Naive B cell (primary cell): Measurements from ENCODE around the gene SLC9A8. TPM values are rescaled to one million over a fixed set of nuclear protein-coding genes. Genes with fewer than 3 reads are reported as not detected.
"Not testable (repeated sequence)": the region's sequence is repeated elsewhere in the genome, so short reads cannot be mapped to it uniquely, and the experiment has no call there.

Experiments
- ATAC-seq, 2 donors: fragments of 150-1000 bp; cut with Tn5 transposase; 2 replicates each; pipeline ENCODE4 v1.10.0; 2021; ENCODE audit warnings: low read depth in 2 of 2, mild to moderate bottlenecking in 2 of 2, moderate library complexity in 2 of 2
- DNase-seq: peaks from one replicate; pipeline ENCODE4 v3.0.0; 2022
- H3K27ac Mint-ChIP-seq, 6 donors: one replicate each; pipeline ENCODE4 v1.8.0; 2020 to 2022; ENCODE audit warnings: mild to moderate bottlenecking in 6 of 6, mixed read lengths in 6 of 6, moderate library complexity in 5 of 6, inconsistent platforms in 2 of 6
- H3K27me3 Mint-ChIP-seq, 3 donors: one replicate each; pipeline ENCODE4 v1.8.0; 2021 to 2022; ENCODE audit warnings: mixed read lengths in 3 of 3, mild to moderate bottlenecking in 1 of 3
- H3K36me3 Mint-ChIP-seq, 2 donors: one replicate each; pipeline ENCODE4 v1.8.0; 2020 to 2022; ENCODE audit warnings: mixed read lengths in 2 of 2, inconsistent platforms in 1 of 2, mild to moderate bottlenecking in 1 of 2
- H3K4me1 Mint-ChIP-seq, 3 donors: one replicate each; pipeline ENCODE4 v1.8.0; 2020 to 2022; ENCODE audit warnings: mixed read lengths in 3 of 3, inconsistent platforms in 1 of 3, mild to moderate bottlenecking in 1 of 3, moderate library complexity in 1 of 3
- H3K4me3 Mint-ChIP-seq, 8 donors: one replicate each; pipeline ENCODE4 v1.8.0; 2020 to 2022; ENCODE audit warnings: mild to moderate bottlenecking in 8 of 8, mixed read lengths in 8 of 8, moderate library complexity in 8 of 8, inconsistent platforms in 2 of 8
- H3K9me3 Mint-ChIP-seq, 7 donors: one replicate each; pipeline ENCODE4 v1.8.0; 2020 to 2022; ENCODE audit warnings: mixed read lengths in 7 of 7, mild to moderate bottlenecking in 5 of 7, inconsistent platforms in 2 of 7, moderate library complexity in 1 of 7
- polyA plus RNA-seq, 6 donors: library from polyadenylated mRNA; unstranded; fragments of 300-500 nt; fragmentation: Illumina TruSeq; gene quantifications; one replicate each; pipeline ENCODE4 v1.2.3, GENCODE V29; 2021; ENCODE audit warnings: low read depth in 6 of 6

Gene SLC9A8
- polyA plus RNA-seq, 6 donors from 2014 or later: 6.4 to 14.2 (median 10.7) TPM

- no peak for DNase-seq
- peaks cover 0 to 11% of the 10 kb centered on the region in 2 donors for H3K36me3 Mint-ChIP-seq
- H3K4me3 Mint-ChIP-seq: no peak overlapping the region
- no peaks in the 10 kb centered on the region for H3K9me3 Mint-ChIP-seq
- H3K27me3 Mint-ChIP-seq: no peaks in the 10 kb centered on the region
- peak overlapping the region in 2 of 6 donors; percentile 27 to 47 for H3K27ac Mint-ChIP-seq
- H3K4me1 Mint-ChIP-seq: peaks cover 13 to 18% (median 15%) of the 10 kb centered on the region in 3 donors
- ATAC-seq: no peak
Observed at GRCh38 chr20:49892817-49893216, 80.2 kb downstream of the SLC9A8 start.

DNA sequence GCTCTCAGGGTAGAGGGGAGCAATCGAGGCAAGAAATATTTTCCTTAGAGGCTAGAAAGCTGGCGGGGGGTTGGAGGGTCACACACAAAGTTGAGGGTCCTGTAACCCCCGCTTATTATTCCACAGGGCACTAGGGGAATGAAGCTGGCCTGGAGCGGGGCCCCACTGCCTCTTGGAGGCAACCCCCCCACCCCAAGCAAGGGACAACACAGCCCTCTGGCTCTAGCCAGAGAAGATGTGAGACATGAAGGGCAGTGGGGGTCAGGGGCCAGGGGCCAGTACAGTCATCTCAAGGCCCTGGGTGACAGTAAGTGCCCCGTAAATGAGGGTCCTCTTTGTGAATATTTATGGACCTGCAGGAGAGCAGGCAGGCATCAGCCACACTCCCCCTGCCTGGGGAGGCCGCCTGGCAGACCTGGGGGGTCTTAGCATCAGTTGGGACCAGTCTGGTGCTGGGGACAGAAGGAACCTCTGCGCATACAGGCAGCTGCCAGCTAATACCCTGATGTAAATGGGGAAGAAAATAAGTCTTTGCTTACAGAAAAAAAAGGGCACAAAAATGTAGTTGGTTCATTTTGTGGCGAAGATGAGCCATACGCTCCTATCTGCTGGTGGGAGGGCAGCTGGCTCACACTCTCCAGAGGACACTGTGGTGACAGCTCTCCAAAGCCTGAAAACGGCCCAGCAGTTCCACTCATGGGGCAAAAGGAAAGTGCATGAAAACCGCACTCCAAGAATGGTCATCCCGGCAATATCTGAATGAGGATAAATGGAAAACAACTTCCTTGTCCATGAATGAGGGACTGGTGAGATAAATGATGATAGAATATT lies 80.8 kb downstream of the SLC9A8 start:
- no peak for ATAC-seq
- peak overlapping the region in 5 of 6 donors; percentile 14 to 47 (median 30) for H3K27ac Mint-ChIP-seq
- H3K9me3 Mint-ChIP-seq: no peaks in the 10 kb centered on the region

GRCh38 chr20:49894073-49894470 lies 81.4 kb downstream of the SLC9A8 start:
- DNase-seq (no peak), ATAC-seq (no peak)
- Mint-ChIP-seq H3K27ac (peak overlapping the region in 3 of 6 donors; percentile 34 to 48 (median 47)), H3K9me3 (no peaks in the 10 kb centered on the region), H3K4me1 (peaks cover 5 to 18% (median 5%) of the 10 kb centered on the region in 3 donors), H3K4me3 (no peak overlapping the region), H3K36me3 (peaks cover 0 to under 1% of the 10 kb centered on the region in 2 donors), H3K27me3 (no peaks in the 10 kb centered on the region)

More for the DNA sequence above, 80.8 kb downstream of the SLC9A8 start:
- Mint-ChIP-seq H3K36me3 (peaks cover 0 to 7% of the 10 kb centered on the region in 2 donors), H3K4me3 (no peak overlapping the region), H3K4me1 (peaks cover 11 to 18% (median 11%) of the 10 kb centered on the region in 3 donors), H3K27me3 (no peaks in the 10 kb centered on the region)
- no peak for DNase-seq

- not testable (repeated sequence) for H3K27ac Mint-ChIP-seq, H3K27me3 Mint-ChIP-seq, DNase-seq, H3K36me3 Mint-ChIP-seq, H3K4me3 Mint-ChIP-seq, ATAC-seq, H3K9me3 Mint-ChIP-seq
- H3K4me1 Mint-ChIP-seq: peaks cover 0 to 13% (median 3%) of the 10 kb centered on the region in 3 donors
Observed at GRCh38 chr20:49895474-49896093, 83.0 kb downstream of the SLC9A8 start.

DNA sequence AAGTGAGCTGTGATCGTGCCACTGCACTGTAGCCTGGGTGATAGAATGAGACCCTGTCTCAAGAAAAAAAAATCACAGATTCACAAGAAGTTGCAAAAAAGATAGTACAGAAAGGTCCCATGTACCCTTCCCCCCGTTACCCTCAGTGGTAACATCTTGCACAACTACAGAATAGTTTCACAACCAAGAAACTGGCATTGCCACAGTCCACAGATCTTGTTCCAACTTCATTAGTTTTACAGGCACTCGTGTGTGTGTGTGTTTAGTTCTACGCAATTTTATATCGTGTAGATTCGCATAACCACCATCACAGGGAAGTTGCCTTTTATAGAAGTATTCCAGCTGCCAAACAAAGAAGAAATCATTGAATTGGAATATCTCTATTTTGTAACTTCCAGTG lies 83.6 kb downstream of the SLC9A8 start:
- ATAC-seq (no peak), DNase-seq (no peak)
- Mint-ChIP-seq H3K36me3 (no peaks in the 10 kb centered on the region), H3K27me3 (no peaks in the 10 kb centered on the region), H3K9me3 (no peaks in the 10 kb centered on the region), H3K4me1 (peaks cover 0 to 13% (median 3%) of the 10 kb centered on the region in 3 donors), H3K4me3 (no peak overlapping the region), H3K27ac (no peak overlapping the region)

DNA sequence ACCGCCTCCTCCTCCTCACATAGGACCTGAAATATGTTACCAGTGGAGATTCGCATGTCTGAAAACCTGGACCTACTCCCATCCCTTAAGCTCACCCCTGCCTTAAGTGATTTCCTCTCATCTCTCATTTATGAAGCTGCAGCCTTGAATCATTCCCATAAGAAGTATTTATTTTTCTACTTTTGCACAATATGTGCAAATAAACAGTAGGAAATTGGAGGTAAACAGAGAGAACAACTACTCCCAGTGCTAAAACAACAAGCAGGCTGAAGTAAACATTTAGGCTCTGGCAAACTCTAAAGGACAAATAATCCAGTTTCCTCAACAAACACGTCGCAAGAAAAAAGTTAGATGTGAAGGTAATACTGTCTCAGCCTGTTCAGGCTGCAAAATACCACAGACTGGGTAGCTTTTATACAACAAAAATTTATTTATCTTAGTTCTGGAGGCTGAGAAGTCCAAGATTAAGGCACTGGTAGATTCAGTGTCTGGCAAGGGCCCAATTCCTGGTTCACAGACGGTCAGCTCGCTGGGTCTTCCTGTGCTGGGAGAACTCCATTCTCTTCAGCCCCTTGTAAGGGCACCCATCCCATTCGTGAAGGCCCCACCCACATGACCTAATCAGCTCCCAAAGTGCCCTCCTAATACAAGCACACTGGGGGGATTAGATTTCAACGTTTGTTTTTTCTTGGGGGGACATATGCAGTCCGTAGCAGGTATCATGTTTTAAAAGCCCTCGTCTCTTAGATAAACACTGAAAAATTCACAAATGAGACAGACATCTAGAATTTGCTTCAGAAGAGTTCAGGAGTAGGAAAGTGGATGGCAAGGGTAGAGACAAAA lies 87.1 kb downstream of the SLC9A8 start:
- DNase-seq (no peak), ATAC-seq (no peak)
- no peaks in the 10 kb centered on the region for H3K36me3 Mint-ChIP-seq
- H3K4me3 Mint-ChIP-seq: no peak overlapping the region
- no peaks in the 10 kb centered on the region for H3K9me3 Mint-ChIP-seq
- peaks cover 0 to 8% (median 0%) of the 10 kb centered on the region in 3 donors for H3K4me1 Mint-ChIP-seq
- H3K27me3 Mint-ChIP-seq: no peaks in the 10 kb centered on the region
- H3K27ac Mint-ChIP-seq: peak overlapping the region in 1 of 6 donors; percentile 89

DNA sequence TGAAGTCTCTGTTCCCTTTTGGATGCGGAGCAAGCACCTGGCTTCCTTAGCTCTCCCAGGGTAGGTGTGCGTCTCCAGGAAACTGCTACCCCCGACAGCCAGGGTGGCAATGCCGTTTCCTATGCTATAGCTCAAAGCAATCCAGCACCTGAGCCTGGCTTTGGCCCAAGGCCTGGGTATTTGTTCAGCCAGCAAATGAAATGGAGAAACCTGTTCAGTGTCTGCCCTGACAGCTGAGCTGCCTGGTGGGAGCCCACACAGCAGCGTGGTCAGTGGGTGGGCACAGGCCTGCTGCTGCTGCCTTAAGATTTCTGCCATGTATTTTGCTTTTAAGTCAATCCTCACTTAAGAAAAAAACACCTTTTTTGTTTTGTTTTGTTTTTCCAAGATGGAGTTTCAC lies 89.0 kb downstream of the SLC9A8 start:
- no peak for DNase-seq
- no peak overlapping the region for H3K4me3 Mint-ChIP-seq
- peaks cover 4 to 10% (median 7%) of the 10 kb centered on the region in 3 donors for H3K4me1 Mint-ChIP-seq
- H3K36me3 Mint-ChIP-seq: peaks cover 6 to 9% of the 10 kb centered on the region in 2 donors
- H3K27ac Mint-ChIP-seq: peak overlapping the region in 1 of 6 donors; percentile 27
- ATAC-seq: no peak
- no peaks in the 10 kb centered on the region for H3K9me3 Mint-ChIP-seq
- no peaks in the 10 kb centered on the region for H3K27me3 Mint-ChIP-seq

DNA sequence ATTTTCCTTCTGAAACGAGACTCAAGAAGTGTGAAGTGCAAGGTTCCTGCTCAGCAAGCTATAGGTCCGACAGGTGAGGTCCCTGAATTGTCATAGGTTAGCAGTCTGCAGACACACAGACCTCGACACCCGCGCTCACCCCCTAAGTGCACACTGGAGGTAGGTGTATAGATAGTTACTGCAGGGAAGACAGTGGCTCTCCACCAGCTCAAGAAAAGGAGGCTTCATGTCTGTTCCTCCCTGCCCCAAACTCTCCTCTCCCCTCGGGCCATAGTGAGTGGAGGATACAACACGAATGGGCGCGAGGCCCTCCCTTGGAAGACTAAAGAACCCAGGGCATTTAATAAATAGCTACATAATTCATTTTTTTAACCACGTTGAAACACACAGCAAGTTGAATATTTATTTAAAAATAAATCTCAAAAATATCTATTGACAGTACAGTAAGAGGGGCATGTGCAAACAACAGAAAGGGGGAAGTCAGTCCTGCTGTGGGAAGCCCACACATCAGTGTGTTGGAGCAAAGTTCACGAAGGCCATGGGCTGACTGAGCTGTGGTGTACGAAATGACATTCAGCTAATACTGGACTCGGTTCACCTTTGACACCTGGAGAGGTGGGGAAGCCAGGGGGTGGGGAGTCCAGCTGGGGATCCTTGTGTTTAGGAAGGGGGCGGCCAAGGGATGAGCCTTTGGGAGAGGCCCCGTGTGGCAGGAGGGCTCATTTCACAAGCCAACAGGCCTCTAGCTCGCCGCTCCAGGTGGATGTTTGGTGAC lies 92.0 kb downstream of the SLC9A8 start:
- Mint-ChIP-seq H3K4me1 (peaks cover 2 to 13% (median 4%) of the 10 kb centered on the region in 3 donors), H3K36me3 (peaks cover 6 to 9% of the 10 kb centered on the region in 2 donors), H3K27ac (peak overlapping the region in 1 of 6 donors; percentile 56), H3K9me3 (no peaks in the 10 kb centered on the region), H3K4me3 (peak overlapping the region in 1 of 8 donors; percentile 21), H3K27me3 (no peaks in the 10 kb centered on the region)
- DNase-seq (no peak), ATAC-seq (no peak)

GRCh38 chr20:49905415-49906091 lies 92.9 kb downstream of the SLC9A8 start:
- peaks cover 2 to 15% (median 4%) of the 10 kb centered on the region in 3 donors for H3K4me1 Mint-ChIP-seq
- H3K4me3 Mint-ChIP-seq: no peak overlapping the region
- H3K36me3 Mint-ChIP-seq: peaks cover 6 to 9% of the 10 kb centered on the region in 2 donors
- ATAC-seq (no peak), DNase-seq (no peak)
- no peaks in the 10 kb centered on the region for H3K9me3 Mint-ChIP-seq
- H3K27me3 Mint-ChIP-seq: no peaks in the 10 kb centered on the region
- peak overlapping the region in 1 of 6 donors; percentile 49 for H3K27ac Mint-ChIP-seq

DNA sequence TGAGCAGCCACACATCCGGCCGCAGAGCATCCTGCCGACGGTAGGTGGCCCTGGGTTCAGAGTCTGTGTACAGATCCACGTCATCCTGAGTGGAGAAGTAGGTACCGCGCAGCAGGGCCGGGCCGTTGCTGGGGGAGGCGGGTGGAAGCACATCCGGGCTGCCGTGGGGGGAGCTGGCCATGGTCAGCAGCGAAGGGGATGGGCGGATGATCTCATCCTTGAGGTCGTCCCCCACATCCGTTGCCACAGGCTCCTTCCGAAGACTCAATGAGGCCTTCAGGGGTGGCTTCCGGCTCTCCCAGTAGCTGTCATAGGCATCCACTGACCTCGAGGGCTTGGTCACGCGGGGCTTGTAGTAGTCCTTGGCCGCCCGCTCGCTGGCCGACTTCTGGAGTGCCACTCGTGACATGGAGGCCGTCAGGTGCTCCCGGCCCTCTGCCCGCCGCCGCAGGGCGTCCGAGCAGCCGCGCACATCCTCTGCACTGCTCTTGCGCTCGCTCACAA lies 93.5 kb downstream of the SLC9A8 start:
- DNase-seq: no peak
- Mint-ChIP-seq H3K27ac (no peak overlapping the region), H3K4me1 (peaks cover 4 to 15% (median 7%) of the 10 kb centered on the region in 3 donors), H3K4me3 (no peak overlapping the region), H3K9me3 (no peaks in the 10 kb centered on the region), H3K27me3 (no peaks in the 10 kb centered on the region), H3K36me3 (peaks cover 6 to 9% of the 10 kb centered on the region in 2 donors)
- ATAC-seq: no peak

DNA sequence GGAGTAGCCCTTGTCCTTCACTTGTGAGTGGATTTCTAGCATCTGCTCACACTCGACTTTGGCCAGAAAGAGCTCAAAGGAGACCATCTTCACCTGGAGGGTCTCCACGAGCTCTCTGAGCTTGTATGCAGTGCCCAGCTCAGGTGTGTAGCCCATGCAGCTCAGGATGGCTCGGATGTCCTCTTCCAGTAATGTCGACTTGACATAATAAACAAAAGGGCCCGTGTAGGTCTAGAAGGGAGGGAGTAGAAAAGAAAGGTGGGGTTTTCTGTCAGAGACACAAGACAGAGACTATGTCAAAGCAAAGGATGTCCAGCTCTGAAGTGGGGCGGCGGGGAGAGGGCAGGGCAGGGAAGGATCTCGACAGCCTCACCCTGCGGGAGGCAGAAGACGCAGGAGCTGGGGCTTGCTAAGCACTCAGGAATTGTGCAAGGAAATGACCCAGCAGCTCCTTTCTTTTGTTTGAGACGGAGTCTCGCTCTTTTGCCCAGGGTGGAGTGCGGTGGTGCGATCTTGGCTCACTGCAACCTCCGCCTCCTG lies 94.1 kb downstream of the SLC9A8 start:
- DNase-seq (no peak), ATAC-seq (no peak)
- H3K9me3 Mint-ChIP-seq: no peaks in the 10 kb centered on the region
- peaks cover 6 to 9% of the 10 kb centered on the region in 2 donors for H3K36me3 Mint-ChIP-seq
- no peaks in the 10 kb centered on the region for H3K27me3 Mint-ChIP-seq
- peaks cover 4 to 21% (median 9%) of the 10 kb centered on the region in 3 donors for H3K4me1 Mint-ChIP-seq
- H3K27ac Mint-ChIP-seq: peak overlapping the region in 1 of 6 donors; percentile 54
- peak overlapping the region in 1 of 8 donors; percentile 15 for H3K4me3 Mint-ChIP-seq
